T-helper 2 cell treated with Interferon-gamma antibody and Interleukin-4, amounts not matched to agents 100 ng/mL and 5 ng/mL, for 36 hours (primary cell): ENCODE data around the gene BTNL3. TPM values are rescaled to one million over a fixed set of nuclear protein-coding genes. Genes with fewer than 3 reads are reported as not detected.
"Not testable (repeated sequence)": the region's sequence is repeated elsewhere in the genome, so short reads cannot be mapped to it uniquely, and the experiment has no call there.

Experiments used
- intact Hi-C: fragments of 100-400 bp; cut with micrococcal nuclease; formaldehyde crosslinking; loops from one replicate; pipeline ENCODE4 v1.15.1; 2023
- total RNA-seq: library from RNA; stranded (reverse); gene quantifications from 2 replicates; pipeline ENCODE4 v1.2.3, GENCODE V29; 2022

BTNL3 gene
- total RNA-seq, 1 donor from 2014 or later = not detected

GRCh38 chr5:181017448-181017847, 28.8 kb downstream of the BTNL3 start:
- intact Hi-C loops = not testable (repeated sequence)

- intact Hi-C loops = no loop called here
These were observed 32.0 kb downstream of the BTNL3 start for GRCh38 chr5:181020688-181021087.

GRCh38 chr5:181024245-181025064, 35.8 kb downstream of the BTNL3 start:
- intact Hi-C loops = no loop called here

GRCh38 chr5:181027452-181028031, 38.9 kb downstream of the BTNL3 start:
- intact Hi-C loops = no loop called here

- intact Hi-C loops = no loop called here
These were observed 39.6 kb downstream of the BTNL3 start for GRCh38 chr5:181028032-181028819.

- intact Hi-C loops = no loop called here
These were observed 43.1 kb downstream of the BTNL3 start for GRCh38 chr5:181031716-181032115.

- intact Hi-C loops = no loop called here
These were observed 47.6 kb downstream of the BTNL3 start for GRCh38 chr5:181035991-181036815.

GRCh38 chr5:181036816-181037364, 48.2 kb downstream of the BTNL3 start:
- intact Hi-C loops = no loop called here

GRCh38 chr5:181037365-181037861, 48.8 kb downstream of the BTNL3 start:
- intact Hi-C loops = no loop called here

GRCh38 chr5:181039471-181039870, 50.8 kb downstream of the BTNL3 start:
- intact Hi-C loops = no loop called here

- intact Hi-C loops = no loop called here
These were observed 51.4 kb downstream of the BTNL3 start, which contains the start of gene BTNL9 for GRCh38 chr5:181039931-181040630. TSS of gene BTNL9 (plus strand) at chr5:181040266. CDS start at chr5:181045490, 5,224 bp downstream.

GRCh38 chr5:181040631-181040945, 51.9 kb downstream of the BTNL3 start:
- intact Hi-C loops = no loop called here

- intact Hi-C loops = no loop called here
These were observed 52.4 kb downstream of the BTNL3 start for GRCh38 chr5:181041043-181041442.

- intact Hi-C loops = no loop called here
These were observed 53.5 kb downstream of the BTNL3 start for GRCh38 chr5:181042036-181042713.

- intact Hi-C loops = no loop called here
These were observed 54.1 kb downstream of the BTNL3 start for GRCh38 chr5:181042722-181043121.

GRCh38 chr5:181043285-181044092, 54.8 kb downstream of the BTNL3 start:
- intact Hi-C loops = no loop called here

GRCh38 chr5:181044093-181044599, 55.5 kb downstream of the BTNL3 start:
- intact Hi-C loops = no loop called here

GRCh38 chr5:181044662-181045305, 56.1 kb downstream of the BTNL3 start:
- intact Hi-C loops = no loop called here
